ENCODE results near the gene CENPX.

CENPX gene

GRCh38 chr17:82022310-82022980 is at the start of gene CENPX:
Gene CENPX, minus strand, starts transcription at chr17:82022878. Its CDS starts 17 bp downstream, at chr17:82022861.
- no peak for DNase-seq (ENCODE audit: low read depth in 2 of 2)

DNA sequence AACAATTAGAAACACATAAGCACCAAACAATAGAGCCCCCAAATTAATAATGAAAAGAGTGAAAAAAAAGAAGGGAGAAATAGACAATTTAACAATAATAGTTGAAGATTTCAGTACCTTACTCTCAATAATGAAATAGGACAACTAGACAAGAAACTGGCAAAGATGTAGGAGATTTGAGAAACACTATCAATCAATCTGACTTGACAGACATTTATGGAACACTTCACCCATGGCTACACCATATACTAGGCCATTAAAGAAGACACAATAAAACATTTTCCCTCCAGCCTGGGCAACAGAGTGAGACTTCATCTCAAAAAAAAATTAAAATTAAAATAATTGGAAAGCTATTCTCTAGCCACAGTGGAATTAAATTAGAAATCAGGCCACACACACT is 47.9 kb upstream of the CENPX start:
- DNase-seq (ENCODE audit: low read depth in 2 of 2) = no peak

DNA sequence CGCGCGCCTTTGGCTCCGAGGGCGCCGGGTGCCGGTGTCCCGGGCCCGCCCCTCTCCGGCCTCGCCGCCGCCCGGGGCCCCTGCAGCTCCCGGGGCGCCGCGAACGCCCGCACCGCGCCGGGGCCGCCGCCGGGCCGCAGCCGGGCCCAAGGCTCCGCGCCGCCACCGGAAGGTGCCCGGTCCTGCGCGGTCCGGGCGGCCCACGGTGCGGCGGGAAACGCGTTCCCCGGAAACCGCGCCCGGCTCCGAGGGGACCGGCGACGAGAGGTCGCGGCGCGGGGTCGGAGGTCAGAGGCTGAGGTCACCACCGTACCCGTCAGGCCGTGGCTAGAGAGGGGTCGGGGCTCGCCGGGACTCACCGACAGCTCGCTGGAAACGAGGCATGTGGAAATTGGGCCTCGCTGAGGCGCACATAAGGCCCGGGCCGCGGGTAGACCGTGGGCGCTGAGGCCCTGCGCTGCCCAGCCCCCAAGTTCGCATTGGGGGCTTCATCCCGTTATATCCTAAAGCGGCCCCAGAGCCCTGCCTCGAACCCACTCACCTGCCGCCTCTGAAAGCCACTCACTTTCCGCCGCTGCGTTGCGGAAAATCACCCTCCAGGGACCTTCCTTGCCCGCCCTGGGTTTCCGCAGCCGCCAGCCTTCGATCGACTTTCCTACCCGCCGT is 43.1 kb upstream of the CENPX start, which contains the start of gene DUS1L:
Gene DUS1L (minus strand): TSS at position 167 of the 666 bp plus-strand sequence. CDS start 745 bp downstream, outside the sequence.
- DNase-seq (ENCODE audit: low read depth in 2 of 2) = peak; percentile 12 to 15

- no peak for DNase-seq (ENCODE audit: low read depth in 2 of 2)
These were observed 42.5 kb upstream of the CENPX start for GRCh38 chr17:82065193-82065637.

DNA sequence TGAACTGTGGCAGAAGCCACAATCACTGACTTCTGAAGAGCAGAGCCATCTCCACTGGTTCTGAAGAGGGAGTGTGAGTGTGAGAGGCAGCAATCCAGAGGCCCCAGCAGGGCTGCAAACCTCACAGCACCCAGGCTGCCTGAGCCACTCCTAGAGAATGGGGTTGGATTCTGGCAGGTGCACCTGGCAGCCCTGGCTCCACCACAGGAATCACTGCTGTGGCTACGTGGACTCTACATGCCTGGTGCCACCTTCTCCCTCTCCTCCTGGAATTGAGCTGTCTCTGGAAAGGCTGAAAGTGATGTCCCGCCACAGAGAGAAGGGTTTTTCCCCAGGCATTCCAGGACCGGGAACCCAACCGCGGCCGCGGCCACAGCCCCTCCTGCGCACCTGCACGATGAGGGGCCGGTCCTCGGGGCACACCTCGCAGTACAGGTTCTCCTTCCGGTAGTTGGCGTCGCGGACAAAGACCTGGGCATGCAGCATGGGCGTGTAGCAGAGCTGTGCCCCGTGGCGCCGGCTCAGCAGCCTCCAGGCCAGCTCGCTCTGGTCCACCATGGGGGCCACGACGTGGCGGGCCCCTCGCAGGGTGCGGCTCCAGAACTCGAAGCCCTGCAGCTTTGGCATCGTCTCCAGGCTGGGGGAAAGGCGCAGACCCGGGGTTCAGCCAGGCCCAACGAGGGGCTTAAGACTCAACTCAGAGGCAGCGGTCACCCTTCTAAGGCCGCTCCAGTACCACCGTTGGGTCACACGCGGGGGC is 41.9 kb upstream of the CENPX start:
- DNase-seq (ENCODE audit: low read depth in 2 of 2) = no peak

DNA sequence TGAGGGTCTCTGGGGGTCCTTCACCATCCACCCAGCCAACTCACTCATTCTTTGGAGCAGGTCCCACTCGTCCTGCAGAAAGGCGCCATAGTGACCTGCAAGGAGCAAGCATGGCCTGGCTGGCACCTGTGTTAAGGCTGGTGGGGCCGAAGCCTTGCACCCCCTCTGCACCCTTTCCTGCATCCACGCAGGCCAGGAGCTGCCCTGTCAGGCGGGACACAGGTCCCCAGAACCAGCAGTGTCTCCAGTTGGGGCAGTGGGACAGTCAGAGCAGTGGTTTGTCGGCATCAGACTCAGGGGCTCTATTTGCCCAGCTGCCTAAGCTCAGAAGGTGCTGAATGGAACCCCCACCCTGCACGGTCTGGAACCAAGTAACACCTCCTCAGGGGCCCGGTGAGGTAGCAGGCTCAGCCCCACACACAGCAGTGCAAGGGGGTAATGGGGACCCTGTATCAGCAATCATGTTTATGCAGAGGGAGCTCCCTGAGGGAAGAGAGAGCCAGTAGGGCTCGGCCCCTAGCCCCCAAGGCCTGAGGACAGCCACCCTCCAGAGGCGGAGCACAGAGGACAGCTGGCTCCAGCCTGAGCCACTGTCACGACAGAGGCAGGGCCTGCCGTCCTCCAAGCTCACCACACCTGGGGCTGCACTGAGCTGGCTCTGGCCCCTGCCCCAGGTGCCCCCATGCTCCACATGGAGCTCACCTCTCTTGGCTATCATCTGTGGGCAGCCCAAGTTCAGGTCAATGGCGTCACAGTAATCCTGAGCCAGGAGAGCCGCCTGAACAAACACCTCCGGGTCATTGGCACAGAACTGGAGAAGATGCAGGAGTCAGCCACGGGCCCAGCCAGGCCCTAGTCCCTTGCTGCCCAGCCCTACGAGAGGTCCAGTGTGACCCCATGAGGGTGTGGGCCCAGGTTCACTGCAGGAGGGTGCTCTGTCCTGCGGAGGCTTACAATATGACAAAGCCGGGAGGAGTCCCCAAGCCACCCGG is 41.0 kb upstream of the CENPX start:
- DNase-seq (ENCODE audit: low read depth in 2 of 2) = no peak

- DNase-seq (ENCODE audit: low read depth in 2 of 2) = no peak
These were observed 40.3 kb upstream of the CENPX start for GRCh38 chr17:82062984-82063368.

DNA sequence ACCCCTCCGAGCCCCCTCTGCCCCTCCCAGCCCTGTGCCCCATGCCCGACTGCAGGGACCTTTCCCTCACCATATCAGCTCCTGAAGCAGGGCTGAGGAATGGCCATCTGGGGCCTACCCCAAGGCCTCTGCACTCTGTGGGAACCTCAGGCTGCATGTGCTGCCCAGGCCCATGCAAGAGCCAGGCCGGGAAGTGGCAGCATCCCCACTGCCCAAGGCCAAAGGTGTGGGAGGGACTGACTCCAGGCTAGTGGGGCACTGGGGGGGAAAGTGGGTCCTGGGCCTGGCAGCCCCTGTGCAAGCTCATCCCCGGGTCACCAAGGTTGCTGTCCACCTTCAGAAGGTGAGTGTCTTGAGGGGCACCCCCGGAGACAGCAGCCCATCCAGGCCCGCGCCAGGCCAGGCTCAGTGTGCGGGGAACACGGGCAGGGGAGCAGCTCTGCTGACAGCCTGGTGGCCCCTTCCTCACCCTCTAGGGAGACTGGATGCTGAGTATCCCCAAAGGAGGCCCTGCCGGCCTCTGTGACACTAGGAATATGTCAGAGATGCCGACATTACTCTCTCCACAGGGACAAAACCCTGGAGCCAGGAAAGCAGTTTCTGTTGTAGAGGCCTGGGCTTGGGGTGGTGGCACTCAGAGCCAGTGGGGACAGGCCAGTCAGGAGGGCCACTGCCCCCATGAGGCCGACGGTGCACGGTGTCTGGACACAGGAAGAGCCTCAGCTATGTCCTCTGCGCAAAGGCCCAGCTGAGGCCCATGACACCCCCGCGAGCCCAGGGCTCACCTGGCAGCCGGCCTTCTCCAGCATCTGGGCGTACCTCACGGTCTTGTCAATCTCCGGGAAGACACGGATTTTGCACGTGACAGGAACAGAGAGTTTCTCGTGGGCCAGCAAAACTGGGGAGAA is 39.7 kb upstream of the CENPX start:
- DNase-seq (ENCODE audit: low read depth in 2 of 2) = no peak

DNA sequence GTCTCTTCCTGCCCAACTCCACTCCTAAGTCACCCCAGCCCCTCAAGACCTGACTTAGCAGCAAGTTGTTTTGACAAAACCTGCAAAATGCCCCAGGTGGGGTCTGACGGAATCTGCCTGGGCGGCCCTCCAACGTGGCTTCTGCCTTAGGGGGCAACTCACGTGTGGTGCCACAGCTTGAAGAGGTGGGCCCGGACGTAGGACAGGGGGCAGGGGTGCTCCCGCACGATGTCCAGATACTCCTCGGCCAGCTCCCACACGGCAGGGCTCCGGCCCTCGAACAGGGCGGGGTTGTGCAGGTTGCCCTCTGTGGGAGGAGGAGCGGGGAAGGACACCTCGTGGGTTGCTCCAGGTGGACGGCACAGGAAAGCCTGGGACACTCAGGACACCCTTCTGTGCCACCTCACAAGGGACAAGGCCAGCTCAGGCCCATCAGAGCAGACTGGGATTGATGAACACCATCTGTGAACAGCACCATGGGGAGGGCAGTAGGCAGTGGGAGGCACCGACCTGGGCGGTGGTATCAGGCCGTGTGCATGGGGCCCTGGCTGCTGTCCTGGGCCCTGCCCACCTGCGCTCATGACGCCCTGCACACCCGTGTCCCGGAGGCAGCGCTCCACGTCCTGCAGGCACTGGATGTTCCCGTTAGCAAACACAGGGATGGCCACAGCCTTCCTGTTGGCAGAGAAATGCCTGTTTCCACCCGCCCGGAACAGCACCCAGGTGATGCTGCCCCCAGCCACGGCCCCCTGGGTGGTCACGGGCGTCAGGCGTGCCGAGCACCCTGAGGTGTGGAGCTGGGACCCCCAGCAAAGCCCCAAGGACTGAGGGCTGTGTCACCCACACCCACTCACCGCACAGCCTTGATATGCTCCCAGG is 38.6 kb upstream of the CENPX start:
- no peak for DNase-seq (ENCODE audit: low read depth in 2 of 2)

DNA sequence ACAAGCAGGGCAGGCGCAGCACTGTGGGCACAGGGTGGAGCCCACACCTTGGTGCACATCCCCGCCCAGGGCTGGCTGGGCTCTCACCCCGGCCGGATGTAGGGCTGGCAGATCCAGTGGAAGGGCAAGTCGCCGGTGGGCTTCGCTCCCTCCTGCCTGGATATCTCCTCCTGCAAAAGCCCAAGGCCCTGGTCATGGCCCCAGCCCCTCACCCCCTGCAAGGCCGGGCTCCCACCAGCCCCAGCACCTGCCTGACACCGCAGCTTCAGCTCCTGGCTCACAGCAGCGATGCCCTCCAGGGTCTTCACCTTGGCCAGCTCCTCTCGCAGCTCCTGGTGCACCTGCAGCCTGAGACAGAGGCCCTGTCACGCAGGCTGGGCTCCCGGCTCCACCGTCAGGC is 37.9 kb upstream of the CENPX start:
- DNase-seq (ENCODE audit: low read depth in 2 of 2) = no peak

- no peak for DNase-seq (ENCODE audit: low read depth in 2 of 2)
These were observed 37.3 kb upstream of the CENPX start for GRCh38 chr17:82060001-82060380.

DNA sequence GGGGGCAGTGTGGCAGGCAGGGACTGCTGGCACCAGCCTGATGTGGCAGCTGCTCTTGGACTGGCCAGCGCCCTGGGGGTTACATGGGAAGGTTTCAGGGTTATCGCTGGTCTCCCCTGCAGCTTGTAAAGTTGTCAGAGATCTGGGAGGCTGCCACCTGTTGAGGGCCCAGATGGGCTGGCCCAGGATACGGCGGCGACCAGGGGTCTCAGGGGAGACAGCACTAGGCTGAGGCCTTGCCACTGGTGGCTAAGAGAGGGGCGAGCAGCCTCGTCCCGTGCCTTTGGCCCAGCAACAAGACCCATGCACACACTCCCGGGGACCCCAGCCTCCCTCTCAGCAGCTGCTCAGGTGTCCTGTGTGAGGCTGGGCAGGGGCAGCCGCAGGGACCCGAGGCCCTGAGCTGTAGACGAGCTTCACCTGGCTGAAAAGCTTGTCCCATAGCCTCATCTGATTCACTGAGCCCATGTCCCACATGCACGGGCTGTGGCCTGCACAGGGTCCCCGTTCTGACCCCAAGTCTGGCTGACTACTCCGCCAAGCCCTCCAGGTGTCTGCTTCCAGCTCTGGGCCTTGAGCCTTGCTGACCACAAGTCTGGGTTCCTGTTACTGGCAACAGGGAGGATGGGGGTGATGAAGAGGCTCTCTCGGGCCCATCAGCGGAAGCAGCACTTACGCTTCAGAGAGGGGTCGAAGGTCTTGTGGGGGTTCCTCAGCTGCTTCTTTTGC is 36.8 kb upstream of the CENPX start:
- no peak for DNase-seq (ENCODE audit: low read depth in 2 of 2)

- DNase-seq (ENCODE audit: low read depth in 2 of 2) = no peak
These were observed 36.2 kb upstream of the CENPX start for GRCh38 chr17:82058855-82059249.

GRCh38 chr17:82058230-82058854 is 35.7 kb upstream of the CENPX start:
- no peak for DNase-seq (ENCODE audit: low read depth in 2 of 2)

- no peak for DNase-seq (ENCODE audit: low read depth in 2 of 2)
These were observed 34.3 kb upstream of the CENPX start for GRCh38 chr17:82056729-82057621.

GRCh38 chr17:82055965-82056728 is 33.5 kb upstream of the CENPX start:
- DNase-seq (ENCODE audit: low read depth in 2 of 2) = no peak

Data from fibroblast of skin of left biceps (primary cell).